Measurements from ENCODE around the gene FRMPD4.

DNA sequence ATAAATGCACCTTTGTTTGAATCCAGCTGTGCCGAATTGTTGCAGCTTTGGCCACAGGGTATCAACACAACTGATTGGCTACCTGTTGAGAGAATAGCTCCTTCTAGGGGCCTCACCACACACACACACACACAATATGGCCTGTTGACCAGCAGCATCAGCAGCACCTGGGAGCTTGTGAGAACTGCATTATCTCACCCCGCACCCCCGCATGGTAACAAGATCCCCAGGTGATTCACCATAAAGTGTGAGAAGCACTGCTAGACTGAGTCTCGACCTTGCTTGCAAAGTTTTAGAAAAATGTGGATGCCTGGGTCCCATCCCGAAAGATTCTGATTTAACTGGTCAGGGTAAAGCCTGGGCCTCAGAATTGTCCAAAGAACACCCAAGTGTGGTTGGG lies 476.0 kb downstream of the FRMPD4 start:
- TF ChIP-seq CTCF (conservative IDR thresholded peaks at IDR 0.05 in 1 of 2, IDR thresholded peaks at IDR 0.05 in 1 of 2; ENCODE audit: extremely low read depth in 1 of 2, insufficient read depth in 1 of 2, low read depth in 1 of 2, low read length in 2 of 2): no peak
- TF ChIP-seq EZH2 (IDR thresholded peaks at IDR 0.05; ENCODE audit: borderline replicate concordance, low read length): no peak

Data from mammary epithelial cell (primary cell).